HG02763 (cell line): ENCODE data around the gene C18orf63.

Experiments
- ATAC-seq: cut with Tn5 transposase; IDR thresholded peaks from one replicate; pipeline ENCODE4 v1.9.1; 2021; ENCODE audit warnings: mild to moderate bottlenecking, moderate library complexity; ENCODE audit not compliant: unreplicated experiment

Gene C18orf63

GRCh38 chr18:74373428-74373827, 57.8 kb downstream of the C18orf63 start:
- ATAC-seq = no peak

DNA sequence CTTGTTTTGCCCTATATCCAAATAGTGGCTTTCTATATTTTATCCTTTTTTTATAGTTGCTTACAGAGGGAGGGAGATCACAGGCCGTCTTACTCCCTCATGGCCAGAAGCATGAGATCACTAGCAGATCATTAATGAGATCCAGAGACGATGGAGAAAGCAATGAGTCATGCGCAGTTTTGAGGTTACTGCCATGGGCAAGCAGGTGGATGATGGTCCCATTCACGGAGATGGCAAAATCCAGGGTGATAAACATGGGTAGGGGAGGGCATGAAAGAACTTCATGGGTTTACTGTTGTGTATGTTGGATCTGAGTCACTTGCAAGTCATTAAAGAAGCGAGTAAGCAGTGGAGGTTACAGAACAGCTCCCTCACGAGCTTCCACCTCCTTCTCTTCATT, 60.4 kb downstream of the C18orf63 start:
- no peak for ATAC-seq

GRCh38 chr18:74376523-74376922, 60.9 kb downstream of the C18orf63 start:
- no peak for ATAC-seq

- no peak for ATAC-seq
These were observed 62.1 kb downstream of the C18orf63 start for GRCh38 chr18:74377776-74378175.

DNA sequence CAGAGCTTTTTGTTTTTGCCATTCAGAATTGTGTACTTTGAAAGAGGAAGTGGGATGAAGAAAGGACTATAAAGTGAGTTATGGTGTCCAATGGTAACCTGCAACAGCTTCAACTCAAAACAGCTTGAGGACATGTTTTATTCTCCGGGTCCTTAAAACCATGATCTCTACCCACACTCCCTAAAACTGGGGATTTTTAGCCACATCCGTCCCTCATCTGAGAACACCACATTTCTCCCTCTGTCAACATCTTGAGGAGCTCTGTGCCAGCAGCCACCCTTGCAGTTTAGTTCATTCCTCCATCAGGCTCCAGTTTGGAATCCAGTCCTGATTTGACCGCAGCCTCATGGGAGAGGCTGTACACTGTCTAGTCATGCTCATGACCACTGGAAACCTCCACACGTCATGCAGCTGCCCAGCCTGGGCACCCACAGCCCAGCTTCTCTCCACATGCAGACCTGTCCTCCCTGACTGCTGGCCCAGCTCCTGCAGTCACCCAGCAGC, 62.6 kb downstream of the C18orf63 start:
- ATAC-seq = no peak

DNA sequence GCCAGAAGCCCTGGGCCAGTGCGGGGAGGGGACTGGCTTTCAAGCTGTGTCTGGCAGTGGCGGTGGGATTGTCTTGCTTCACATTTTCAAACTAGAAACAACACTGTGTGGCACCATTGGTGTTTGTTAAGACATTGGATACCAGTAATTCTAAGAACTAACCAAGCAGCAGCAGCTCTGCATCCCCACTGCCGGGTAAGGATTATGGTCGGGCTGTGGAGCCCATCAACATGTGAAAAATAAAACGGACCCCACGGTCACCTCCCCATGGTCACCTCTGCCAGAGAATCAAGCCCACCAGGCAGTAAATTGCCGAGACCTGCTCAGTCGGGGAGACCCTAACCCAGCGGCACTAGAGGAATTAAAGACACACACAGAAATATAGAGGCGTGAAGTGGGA, 65.3 kb downstream of the C18orf63 start:
- ATAC-seq = no peak

GRCh38 chr18:74381621-74382295, 66.1 kb downstream of the C18orf63 start:
- ATAC-seq = no peak

GRCh38 chr18:74382481-74383017, 66.9 kb downstream of the C18orf63 start:
- no peak for ATAC-seq

DNA sequence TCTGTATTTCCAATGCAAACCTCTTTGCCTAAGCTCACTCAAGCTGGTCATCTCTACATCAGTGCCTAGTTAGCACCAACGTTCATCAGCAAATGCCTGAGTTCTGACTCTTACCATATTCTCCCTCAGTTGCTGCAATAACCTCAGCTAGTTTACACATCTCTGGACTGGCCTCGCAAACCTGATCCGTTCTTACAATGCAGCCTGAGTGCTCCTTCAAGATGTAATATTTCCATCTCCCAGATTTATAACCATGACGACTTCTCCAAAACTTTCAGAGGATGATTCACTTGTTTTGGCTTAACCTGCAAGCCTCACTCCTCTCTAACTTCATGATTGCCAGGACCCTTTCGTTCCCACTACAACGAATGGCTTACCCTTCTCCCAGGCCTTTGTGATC, 71.7 kb downstream of the C18orf63 start:
- ATAC-seq = no peak

- no peak for ATAC-seq
These were observed 72.6 kb downstream of the C18orf63 start for GRCh38 chr18:74388227-74388626.

GRCh38 chr18:74389171-74389927, 73.7 kb downstream of the C18orf63 start:
- ATAC-seq = no peak

DNA sequence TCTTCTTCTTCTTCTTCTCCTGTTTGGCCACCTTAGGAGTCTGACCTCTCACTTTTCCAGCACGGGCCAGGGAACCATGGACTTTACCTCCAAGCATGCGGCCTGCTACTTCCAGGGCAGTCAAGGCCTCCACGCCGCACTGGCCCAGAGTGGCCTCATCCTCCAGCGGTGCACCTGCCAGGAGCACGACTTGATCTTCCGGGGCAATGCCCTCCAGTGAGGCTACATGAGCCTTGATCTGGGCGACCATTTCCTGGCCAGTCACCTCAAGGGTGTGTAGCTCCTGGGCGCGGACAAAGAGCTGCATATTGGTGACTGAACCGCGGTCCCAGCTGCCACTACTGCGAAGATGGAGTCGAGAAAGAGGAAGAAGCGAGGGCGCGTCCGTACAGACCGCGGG, 74.4 kb downstream of the C18orf63 start:
- ATAC-seq = no peak

DNA sequence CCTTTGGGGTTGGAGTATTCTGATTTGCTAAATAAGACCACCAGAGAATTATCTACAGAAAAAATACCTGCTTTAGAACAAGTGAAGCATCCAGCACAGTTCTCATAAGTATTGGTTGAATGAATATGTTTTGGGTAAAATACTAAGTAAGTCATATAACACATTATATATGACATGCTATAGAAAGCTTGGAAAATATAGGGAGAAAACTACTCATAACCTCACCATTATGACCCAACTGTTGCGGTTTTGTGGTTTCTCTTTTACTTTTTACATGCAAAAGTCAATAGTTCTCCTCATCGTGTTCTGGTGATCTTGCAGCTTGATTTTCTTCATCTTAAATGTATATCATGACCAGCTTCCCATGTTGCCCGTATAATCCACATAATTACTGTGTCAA, 75.3 kb downstream of the C18orf63 start:
- no peak for ATAC-seq

DNA sequence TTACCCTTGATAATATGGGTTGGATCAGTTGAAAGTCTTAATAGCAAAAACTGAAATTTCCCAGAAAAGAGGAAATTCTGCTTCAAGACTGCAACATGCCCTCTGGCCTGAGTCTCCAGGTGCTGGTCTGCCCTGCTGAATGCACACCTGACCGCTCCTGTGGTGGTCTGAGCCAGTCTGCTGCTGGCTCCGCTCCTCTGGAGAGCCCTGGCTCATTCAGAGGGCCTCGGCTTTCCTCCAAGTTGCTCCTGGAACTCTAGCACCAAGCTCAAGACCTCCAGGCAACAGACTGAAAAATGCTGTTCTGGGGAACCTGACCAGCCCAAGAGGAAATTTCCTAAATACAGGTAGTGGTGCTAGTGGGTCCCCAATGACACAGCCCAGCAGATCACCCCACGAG, 76.7 kb downstream of the C18orf63 start:
- ATAC-seq = no peak

- no peak for ATAC-seq
These were observed 79.4 kb downstream of the C18orf63 start for GRCh38 chr18:74395006-74395405.

GRCh38 chr18:74395648-74396154, 80.1 kb downstream of the C18orf63 start:
- ATAC-seq = no peak

GRCh38 chr18:74396171-74397169, 80.8 kb downstream of the C18orf63 start:
- no peak for ATAC-seq

DNA sequence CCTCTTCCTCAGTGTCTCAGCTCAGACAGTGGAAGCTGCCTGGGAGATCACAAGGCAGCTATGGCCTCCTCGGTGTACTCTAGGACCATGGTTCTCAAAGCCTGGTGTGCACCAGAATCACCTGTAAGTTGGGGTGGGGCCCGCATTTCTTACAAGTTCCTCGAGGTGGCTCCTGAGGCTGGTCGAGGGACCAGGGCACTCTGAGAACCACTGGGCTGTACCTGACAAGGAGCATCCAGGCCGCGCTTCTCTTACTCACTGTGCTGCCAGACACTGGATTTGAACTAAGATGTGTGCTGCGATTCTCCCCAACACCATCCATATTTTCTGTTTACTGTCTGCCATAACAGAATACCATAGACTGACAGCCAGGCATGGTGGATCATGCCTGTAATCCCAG, 81.9 kb downstream of the C18orf63 start:
- ATAC-seq = no peak

DNA sequence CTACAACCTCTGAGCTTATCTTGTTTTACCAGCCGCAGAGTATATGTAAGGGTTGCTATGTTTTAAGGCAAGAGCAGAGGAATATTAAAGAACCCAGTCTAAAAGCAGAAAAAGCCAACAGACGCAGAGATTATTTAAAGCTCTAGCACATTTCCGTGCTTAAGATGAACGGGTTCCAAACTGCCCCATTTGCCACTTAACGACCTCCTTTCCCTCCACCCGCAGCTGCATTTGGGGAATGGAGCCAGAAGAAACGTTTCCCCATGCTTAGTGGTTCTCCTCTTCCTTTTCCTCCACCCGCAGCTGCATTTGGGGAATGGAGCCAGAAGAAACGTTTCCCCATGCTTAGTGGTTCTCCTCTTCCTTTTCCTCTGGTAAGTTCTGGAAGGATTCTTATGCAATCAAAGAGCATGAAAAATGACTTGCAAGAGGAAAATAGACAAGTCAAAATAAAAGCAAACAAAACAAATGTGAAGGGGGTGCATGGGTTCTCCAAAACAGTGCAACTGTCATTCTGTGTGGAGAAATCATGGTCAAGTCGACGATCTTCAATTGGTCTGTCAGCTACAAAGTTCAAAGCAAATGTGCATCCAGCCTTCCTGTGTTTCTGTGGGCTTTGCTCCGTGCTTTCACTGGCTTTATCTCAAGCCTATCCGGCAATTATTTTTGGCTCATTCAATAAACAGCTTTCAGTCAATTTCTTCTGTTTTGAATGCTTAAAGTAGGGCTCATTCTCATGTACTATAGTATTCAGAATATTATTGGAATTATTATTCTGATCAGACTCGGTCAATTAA, 83.7 kb downstream of the C18orf63 start:
- ATAC-seq = no peak

GRCh38 chr18:74400813-74401212, 85.2 kb downstream of the C18orf63 start:
- no peak for ATAC-seq
